ENCODE data around the gene SLC22A25.

DNA sequence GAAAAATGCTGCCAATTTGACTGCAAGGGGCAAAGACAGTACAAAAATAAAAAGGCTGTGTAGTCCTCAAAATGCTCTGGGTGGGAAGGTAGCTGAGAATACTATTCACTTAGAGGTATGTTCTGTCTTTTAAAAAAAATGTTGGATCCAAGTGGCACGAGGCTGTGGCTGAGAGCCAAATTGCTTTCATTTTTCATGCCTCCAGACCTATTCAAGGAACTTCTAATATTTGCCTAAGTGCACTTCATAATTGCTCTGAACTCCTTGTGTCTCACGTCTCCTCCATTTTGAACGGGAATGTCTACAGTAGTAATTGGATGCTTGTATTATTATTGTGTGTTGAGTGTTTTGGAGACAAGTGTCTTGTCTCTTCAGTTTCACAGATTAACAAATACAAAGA is 19.1 kb upstream of the SLC22A25 start:
- TF ChIP-seq, protein P1, sequence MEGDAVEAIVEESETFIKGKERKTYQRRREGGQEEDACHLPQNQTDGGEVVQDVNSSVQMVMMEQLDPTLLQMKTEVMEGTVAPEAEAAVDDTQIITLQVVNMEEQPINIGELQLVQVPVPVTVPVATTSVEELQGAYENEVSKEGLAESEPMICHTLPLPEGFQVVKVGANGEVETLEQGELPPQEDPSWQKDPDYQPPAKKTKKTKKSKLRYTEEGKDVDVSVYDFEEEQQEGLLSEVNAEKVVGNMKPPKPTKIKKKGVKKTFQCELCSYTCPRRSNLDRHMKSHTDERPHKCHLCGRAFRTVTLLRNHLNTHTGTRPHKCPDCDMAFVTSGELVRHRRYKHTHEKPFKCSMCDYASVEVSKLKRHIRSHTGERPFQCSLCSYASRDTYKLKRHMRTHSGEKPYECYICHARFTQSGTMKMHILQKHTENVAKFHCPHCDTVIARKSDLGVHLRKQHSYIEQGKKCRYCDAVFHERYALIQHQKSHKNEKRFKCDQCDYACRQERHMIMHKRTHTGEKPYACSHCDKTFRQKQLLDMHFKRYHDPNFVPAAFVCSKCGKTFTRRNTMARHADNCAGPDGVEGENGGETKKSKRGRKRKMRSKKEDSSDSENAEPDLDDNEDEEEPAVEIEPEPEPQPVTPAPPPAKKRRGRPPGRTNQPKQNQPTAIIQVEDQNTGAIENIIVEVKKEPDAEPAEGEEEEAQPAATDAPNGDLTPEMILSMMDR (IDR thresholded peaks at IDR 0.05; ENCODE audit: poor library complexity, severe bottlenecking) = no peak
- TF ChIP-seq MXI1 (conservative IDR thresholded peaks at IDR 0.05; ENCODE audit: poor library complexity, severe bottlenecking) (no peak), EZH2 (IDR thresholded peaks at IDR 0.05; ENCODE audit: borderline replicate concordance, insufficient read depth, low read length, poor library complexity, severe bottlenecking) (no peak), POLR2AphosphoS5 (IDR thresholded peaks at IDR 0.05) (no peak), RAD21 (conservative IDR thresholded peaks at IDR 0.05) (no peak), TAF1 (IDR thresholded peaks at IDR 0.05; ENCODE audit: low read depth) (no peak), EP300 (conservative IDR thresholded peaks at IDR 0.05; ENCODE audit: poor library complexity, severe bottlenecking) (no peak), SMC3 (conservative IDR thresholded peaks at IDR 0.05; ENCODE audit: poor library complexity) (no peak)
- TF ChIP-seq, protein P2, sequence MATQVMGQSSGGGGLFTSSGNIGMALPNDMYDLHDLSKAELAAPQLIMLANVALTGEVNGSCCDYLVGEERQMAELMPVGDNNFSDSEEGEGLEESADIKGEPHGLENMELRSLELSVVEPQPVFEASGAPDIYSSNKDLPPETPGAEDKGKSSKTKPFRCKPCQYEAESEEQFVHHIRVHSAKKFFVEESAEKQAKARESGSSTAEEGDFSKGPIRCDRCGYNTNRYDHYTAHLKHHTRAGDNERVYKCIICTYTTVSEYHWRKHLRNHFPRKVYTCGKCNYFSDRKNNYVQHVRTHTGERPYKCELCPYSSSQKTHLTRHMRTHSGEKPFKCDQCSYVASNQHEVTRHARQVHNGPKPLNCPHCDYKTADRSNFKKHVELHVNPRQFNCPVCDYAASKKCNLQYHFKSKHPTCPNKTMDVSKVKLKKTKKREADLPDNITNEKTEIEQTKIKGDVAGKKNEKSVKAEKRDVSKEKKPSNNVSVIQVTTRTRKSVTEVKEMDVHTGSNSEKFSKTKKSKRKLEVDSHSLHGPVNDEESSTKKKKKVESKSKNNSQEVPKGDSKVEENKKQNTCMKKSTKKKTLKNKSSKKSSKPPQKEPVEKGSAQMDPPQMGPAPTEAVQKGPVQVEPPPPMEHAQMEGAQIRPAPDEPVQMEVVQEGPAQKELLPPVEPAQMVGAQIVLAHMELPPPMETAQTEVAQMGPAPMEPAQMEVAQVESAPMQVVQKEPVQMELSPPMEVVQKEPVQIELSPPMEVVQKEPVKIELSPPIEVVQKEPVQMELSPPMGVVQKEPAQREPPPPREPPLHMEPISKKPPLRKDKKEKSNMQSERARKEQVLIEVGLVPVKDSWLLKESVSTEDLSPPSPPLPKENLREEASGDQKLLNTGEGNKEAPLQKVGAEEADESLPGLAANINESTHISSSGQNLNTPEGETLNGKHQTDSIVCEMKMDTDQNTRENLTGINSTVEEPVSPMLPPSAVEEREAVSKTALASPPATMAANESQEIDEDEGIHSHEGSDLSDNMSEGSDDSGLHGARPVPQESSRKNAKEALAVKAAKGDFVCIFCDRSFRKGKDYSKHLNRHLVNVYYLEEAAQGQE (IDR thresholded peaks at IDR 0.05; ENCODE audit: borderline replicate concordance) = no peak

Data from neural cell (in vitro differentiated cells).